K562 (cell line): Measurements from ENCODE around the gene TOPORS. TPM values are rescaled to one million over a fixed set of nuclear protein-coding genes. Genes with fewer than 3 reads are reported as not detected.

Source experiments
- ATF1 ChIP-seq, 2 experiments: fragments of 450-650 bp in 1 of 2; IDR thresholded peaks; 2 replicates each; pipeline ENCODE4 v1.6.1; 2016; ENCODE audit warnings: missing compliant biosample characterization in 1 of 2, missing genetic modification characterization in 1 of 2
- CBX1 ChIP-seq: sonication (generic); IDR thresholded peaks from 2 replicates; pipeline ENCODE4 v1.6.1; 2016; ENCODE audit warnings: antibody characterized with exemption, low read depth, mild to moderate bottlenecking
- CHCHD3 ChIP-seq: fragments of 250-450 bp; sonication (Bioruptor Pico); IDR thresholded peaks from 2 replicates; pipeline ENCODE4 v2.1.2; 2022; ENCODE audit warnings: mild to moderate bottlenecking
- CHD2 ChIP-seq: IDR thresholded peaks from 2 replicates; pipeline ENCODE4 v1.6.1; 2011; ENCODE audit warnings: low read depth, low read length
- E2F5 ChIP-seq: sonication (generic); formaldehyde crosslinking; IDR thresholded peaks from 2 replicates; pipeline ENCODE4 v1.8.0; 2022; ENCODE audit warnings: mild to moderate bottlenecking, missing genetic modification reagents
- ETV5 ChIP-seq: sonication (generic); formaldehyde crosslinking; IDR thresholded peaks from 2 replicates; pipeline ENCODE4 v1.4.0; 2020; ENCODE audit warnings: low read depth, mild to moderate bottlenecking, missing genetic modification reagents
- HMG20B ChIP-seq: fragments of 250-450 bp; sonication (Bioruptor Pico); IDR thresholded peaks from 2 replicates; pipeline ENCODE4 v1.5.0; 2021; ENCODE audit warnings: mild to moderate bottlenecking
- MCM3 ChIP-seq: fragments of 450-650 bp; IDR thresholded peaks from 2 replicates; pipeline ENCODE4 v1.6.1; 2016
- NFIX ChIP-seq: fragments of 250-450 bp; sonication (Bioruptor Pico); IDR thresholded peaks from 2 replicates; pipeline ENCODE4 v1.4.0; 2020; ENCODE audit warnings: low read depth, mild to moderate bottlenecking, moderate library complexity
- POLR2AphosphoS5 ChIP-seq: IDR thresholded peaks from 2 replicates; pipeline ENCODE4 v1.6.1; 2011; ENCODE audit warnings: mild to moderate bottlenecking, low read depth, low read length, moderate library complexity; ENCODE audit not compliant: control insufficient read depth, insufficient read depth
- RBBP5 ChIP-seq: fragments of 200-600 bp; sonication (generic); IDR thresholded peaks from 2 replicates; pipeline ENCODE4 v1.6.1; 2012; ENCODE audit warnings: borderline replicate concordance, mild to moderate bottlenecking, low read length, control low read depth, inconsistent platforms; ENCODE audit not compliant: insufficient read depth, poor library complexity, severe bottlenecking
- TAF1 ChIP-seq: IDR thresholded peaks from 2 replicates; pipeline ENCODE4 v1.6.1; 2011; ENCODE audit warnings: mild to moderate bottlenecking, low read length, moderate library complexity; ENCODE audit not compliant: insufficient read depth, control insufficient read depth, severe bottlenecking; ENCODE audit errors: extremely low read depth
- TEAD4 ChIP-seq, 2 experiments: sonication (generic) in 1 of 2; formaldehyde crosslinking in 1 of 2; IDR thresholded peaks; 2 replicates each; pipeline versions ENCODE4 v1.6.1 to v1.8.0; 2012 to 2022; ENCODE audit warnings: borderline replicate concordance in 1 of 2, inconsistent platforms in 1 of 2, low read length in 1 of 2, mild to moderate bottlenecking in 1 of 2, missing genetic modification reagents in 1 of 2
- TRIM24 ChIP-seq, 2 experiments: fragments of 450-650 bp; IDR thresholded peaks; 2 replicates each; pipeline ENCODE4 v1.6.1; 2016
- USF2 ChIP-seq: sonication (generic); formaldehyde crosslinking; IDR thresholded peaks from 2 replicates; pipeline ENCODE4 v1.5.0; 2020; ENCODE audit warnings: missing genetic modification reagents
- ZBTB7A ChIP-seq: IDR thresholded peaks from 2 replicates; pipeline ENCODE4 v1.6.1; 2011; ENCODE audit warnings: low read depth, mild to moderate bottlenecking, low read length, moderate library complexity, borderline replicate concordance; ENCODE audit not compliant: control insufficient read depth
- ZFPM2 ChIP-seq: fragments of 250-450 bp; sonication (Bioruptor Pico); IDR thresholded peaks from 2 replicates; pipeline ENCODE4 v1.5.1; 2022; ENCODE audit warnings: mild to moderate bottlenecking
- ZKSCAN1 ChIP-seq: fragments of 150-350 bp; IDR thresholded peaks from 2 replicates; pipeline ENCODE4 v1.6.1; 2016; ENCODE audit warnings: low read depth, low read length
- ZKSCAN3 ChIP-seq: fragments of 250-450 bp; sonication (Bioruptor Pico); IDR thresholded peaks from 2 replicates; pipeline ENCODE4 v1.4.0; 2020
- ZNF311 ChIP-seq: fragments of 250-450 bp; sonication (Bioruptor Pico); IDR thresholded peaks from 2 replicates; pipeline ENCODE4 v1.4.0; 2020; ENCODE audit warnings: mild to moderate bottlenecking, moderate library complexity
- ZNF609 ChIP-seq: sonication (generic); formaldehyde crosslinking; IDR thresholded peaks from 2 replicates; pipeline ENCODE4 v1.8.1; 2023; ENCODE audit warnings: missing genetic modification reagents, mild to moderate bottlenecking, borderline replicate concordance
- ZNF764 ChIP-seq: fragments of 250-450 bp; sonication (Bioruptor Pico); IDR thresholded peaks from 2 replicates; pipeline ENCODE4 v1.4.0; 2020; ENCODE audit warnings: low read depth, mild to moderate bottlenecking, moderate library complexity
- ZNF785 ChIP-seq: fragments of 250-450 bp; sonication (Bioruptor Pico); IDR thresholded peaks from 2 replicates; pipeline ENCODE4 v1.4.0; 2020; ENCODE audit warnings: mild to moderate bottlenecking
- polyA plus RNA-seq, 8 experiments: library from polyadenylated mRNA; depleted of rRNA in 4 of 8; stranded (reverse) in 5 of 8; unstranded in 3 of 8; fragments of >200 nt; fragmentation: Nextera tagmentation in 2 of 8; fragmentation: Illumina TruSeq in 1 of 8; extraction: Ambion mirVana in 2 of 8; extraction: Trizol in 1 of 8; gene quantifications; 2 replicates each; pipeline versions ENCODE4 v1.2.1 to v1.2.3, GENCODE V29; 2011 to 2014; ENCODE audit warnings: inconsistent platforms in 1 of 8, missing spikeins in 1 of 8
- total RNA-seq, 7 experiments: library from RNA; depleted of rRNA in 6 of 7; stranded (reverse); fragments of >200 nt in 6 of 7; fragmentation: Illumina TruSeq in 2 of 7; extraction: Trizol in 2 of 7; gene quantifications; 2 replicates each; pipeline versions ENCODE4 v1.2.1 to v1.2.3, GENCODE V29; 2011 to 2021; ENCODE audit warnings: low replicate concordance in 1 of 7

The TOPORS gene
- total and polyA plus RNA-seq, 9 of the 15 experiments (the other 6 are each of a cell fraction or from before 2014, with no cell fraction given): 4.3 to 19.6 (median 9.9) TPM

GRCh38 chr9:32572900-32573523, 20.6 kb upstream of the TOPORS start, which contains the start of gene NDUFB6 (continued):
- TF ChIP-seq ZBTB7A (0 out of 2 replicates have a peak, but pooled peaks have one; percentile 36), ZNF311 (no peak), ZNF785 (CRISPR knock-in tag) (no peak), CHCHD3 (CRISPR knock-in tag) (no peak), ZNF764 (CRISPR knock-in tag) (no peak), POLR2AphosphoS5 (peak; percentile 54; the same call in 1 of the 2 replicates), MCM3 (no peak), CBX1 (no peak), ZKSCAN1 (0 out of 2 replicates have a peak, but pooled peaks have one; percentile 26), NFIX (CRISPR knock-in tag) (no peak), RBBP5 (peak; percentile 85), TAF1 (peak; percentile 60), CHD2 (peak; percentile 83), ZFPM2 (no peak), ATF1 (CRISPR knock-in tag; IDR thresholded peaks at IDR 0.05) (peak; percentile 86), ATF1 (tag; IDR thresholded peaks at IDR 0.05) (peak; percentile 97), USF2 (CRISPR knock-in tag) (no peak), HMG20B (CRISPR knock-in tag) (no peak), TEAD4 (IDR thresholded peaks at IDR 0.05; ENCODE audit: low read length) (0 out of 2 replicates have a peak, but pooled peaks have one; percentile 5), TEAD4 (CRISPR knock-in tag; IDR thresholded peaks at IDR 0.05; ENCODE audit: borderline replicate concordance) (no peak), ZKSCAN3 (no peak), ZNF609 (CRISPR knock-in tag) (no peak), ETV5 (CRISPR knock-in tag) (peak; percentile 57), E2F5 (CRISPR knock-in tag) (no peak), TRIM24 (IDR thresholded peaks at IDR 0.05) (no peak)
